GM12872 (cell line): Measurements from ENCODE around the gene PCSK4.

Source experiments
- CTCF ChIP-seq: IDR thresholded peaks from 3 replicates; pipeline ENCODE4 v1.5.1; 2011; ENCODE audit warnings: low read depth, mild to moderate bottlenecking, low read length, moderate library complexity; ENCODE audit not compliant: insufficient read depth

PCSK4 gene

GRCh38 chr19:1510807-1511206 lies 20.7 kb upstream of the PCSK4 start:
- no peak for TF ChIP-seq CTCF

GRCh38 chr19:1510442-1510806 lies 20.3 kb upstream of the PCSK4 start:
- TF ChIP-seq CTCF: no peak

DNA sequence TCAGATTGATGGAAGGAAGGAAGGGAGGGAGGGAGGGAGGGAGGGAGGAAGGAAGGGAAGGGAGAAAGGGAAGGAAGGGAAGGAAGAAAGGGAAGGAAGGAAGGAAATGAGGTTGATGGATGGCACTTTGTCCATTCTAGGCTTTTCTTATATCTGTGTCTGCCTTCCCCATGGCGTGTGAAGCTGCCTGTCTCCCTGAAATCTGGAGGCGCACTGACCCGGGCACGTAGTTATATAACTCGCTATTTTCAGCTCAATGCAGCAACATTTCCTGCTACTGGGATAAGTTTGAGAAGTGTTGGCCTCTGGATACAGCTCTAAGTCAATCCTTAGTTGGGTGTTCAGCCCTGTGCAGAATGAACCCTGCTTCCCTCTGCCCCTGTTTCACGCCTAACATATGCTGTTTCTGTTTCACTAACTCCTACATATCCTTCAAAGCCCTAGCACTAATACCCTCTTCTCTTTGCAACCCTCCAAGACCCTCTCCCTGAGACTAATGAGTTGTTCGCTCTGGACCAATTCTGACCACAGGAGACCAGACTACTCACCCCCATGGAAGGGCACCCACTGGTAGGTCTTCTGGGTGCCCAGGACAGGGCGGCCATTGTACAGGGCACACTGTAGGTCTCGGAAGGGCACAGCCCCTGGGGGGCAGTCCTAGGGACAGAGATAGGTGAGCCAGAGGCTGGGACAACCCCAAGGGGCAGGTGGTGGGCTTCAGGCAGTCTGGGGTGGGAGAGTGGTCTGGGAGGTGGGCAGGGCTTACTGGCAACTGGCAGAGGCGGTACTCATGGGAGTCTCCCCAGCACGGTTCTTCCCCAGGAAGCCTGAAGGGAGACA lies 19.7 kb upstream of the PCSK4 start:
- no peak for TF ChIP-seq CTCF

GRCh38 chr19:1508507-1508856 lies 18.3 kb upstream of the PCSK4 start:
- TF ChIP-seq CTCF: no peak

DNA sequence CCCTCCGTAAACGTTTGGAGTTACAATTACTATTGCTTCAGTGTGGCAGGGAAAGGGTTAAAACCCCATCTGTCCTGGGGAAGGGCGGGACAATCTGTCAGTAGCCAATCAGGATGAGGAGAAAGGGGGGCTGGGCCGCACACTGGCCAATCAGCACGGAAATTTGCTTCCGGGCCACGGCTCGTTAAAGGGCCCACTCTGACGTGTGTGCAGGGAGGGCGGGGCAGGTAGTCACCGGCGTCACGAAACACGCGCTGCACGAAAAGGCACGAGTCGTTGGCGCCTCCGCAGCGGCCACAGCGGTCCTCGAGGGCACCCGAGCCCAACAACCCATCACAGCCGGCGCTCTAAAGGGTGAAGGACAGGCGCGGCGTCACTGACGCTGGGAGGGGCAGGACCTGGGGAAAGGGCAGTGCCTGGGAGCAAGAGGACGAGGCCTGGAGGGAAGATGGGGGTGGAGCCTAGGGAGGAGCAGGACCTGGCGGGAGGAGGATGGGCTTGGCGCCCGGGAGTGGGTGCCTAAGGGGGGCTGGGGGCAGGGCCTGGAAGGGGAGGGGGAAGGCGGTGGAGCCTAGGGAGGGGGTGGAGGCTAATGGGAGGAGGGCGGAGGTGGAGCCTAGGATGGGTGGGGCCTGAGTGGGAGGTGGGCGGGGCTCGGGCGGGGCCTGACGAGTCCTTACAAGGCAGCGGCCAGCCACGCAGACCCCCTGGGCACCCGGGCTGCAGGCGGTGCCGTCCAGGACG lies 17.8 kb upstream of the PCSK4 start:
- no peak for TF ChIP-seq CTCF

GRCh38 chr19:1507192-1507660 lies 17.1 kb upstream of the PCSK4 start:
- TF ChIP-seq CTCF: no peak

- no peak for TF ChIP-seq CTCF
Measured at GRCh38 chr19:1505991-1506881, 16.1 kb upstream of the PCSK4 start.
